Body of pancreas (tissue), 4 donors: ENCODE results near the gene PTPA. TPM values are rescaled to one million over a fixed set of nuclear protein-coding genes. Genes with fewer than 3 reads are reported as not detected.
A peak's percentile ranks its signal among the peaks of the same experiment; 100 is the strongest.

Experiments
- ATAC-seq: fragments of 150-250 bp; one replicate; pipeline ENCODE4 v1.9.1; 2016
- DNase-seq, 4 donors: peaks; one replicate each; pipeline ENCODE4 v3.0.0-alpha.2; 2019
- H3K27ac ChIP-seq, 4 donors: fragments of 200-600 bp; sonication (generic); 1 replicate in 3 of 4; 2 replicates in 1 of 4; pipeline versions ENCODE4 v1.5.1 to v1.6.1; 2016 to 2019; ENCODE audit warnings: mild to moderate bottlenecking in 1 of 4, mixed read lengths in 1 of 4, moderate library complexity in 1 of 4
- H3K27me3 ChIP-seq, 2 donors: fragments of 200-600 bp; sonication (generic); one replicate each; pipeline ENCODE4 v1.6.0; 2016; ENCODE audit warnings: mild to moderate bottlenecking in 1 of 2
- H3K36me3 ChIP-seq, 2 donors: fragments of 200-600 bp; sonication (generic); replicated peaks in 1 of 2; 2 replicates each; pipeline ENCODE4 v1.5.1; 2016; ENCODE audit warnings: low read depth in 2 of 2; ENCODE audit not compliant: insufficient read depth in 1 of 2
- H3K4me1 ChIP-seq: fragments of 200-600 bp; sonication (generic); one replicate; pipeline ENCODE4 v1.6.0; 2016
- H3K4me3 ChIP-seq, 2 donors: fragments of 200-600 bp; sonication (generic); 1 replicate in 1 of 2; 2 replicates in 1 of 2; pipeline ENCODE4 v1.5.1; 2016 to 2019
- H3K9me3 ChIP-seq, 3 donors: fragments of 200-600 bp; sonication (generic); 1 replicate in 2 of 3; 2 replicates in 1 of 3; pipeline ENCODE4 v1.5.1; 2016
- CTCF ChIP-seq, 7 experiments: fragments of 450-650 bp in 4 of 7; fragments of 200-600 bp in 3 of 7; sonication (generic) in 3 of 7; IDR thresholded peaks; one replicate each; pipeline ENCODE4 v1.5.1; 2016 to 2019; ENCODE audit warnings: antibody characterized with exemption in 7 of 7
- POLR2A ChIP-seq, 3 donors: fragments of 450-650 bp; IDR thresholded peaks; one replicate each; pipeline ENCODE4 v1.6.1; 2016; ENCODE audit warnings: antibody characterized with exemption in 3 of 3, mild to moderate bottlenecking in 2 of 3
- WGBS, 2 donors: methylation state at CpG; one replicate each; pipeline ENCODE4 v1.1.5; 2017; 5-methylcytosine and 5-hydroxymethylcytosine counted together
- intact Hi-C: fragments of 100-400 bp; cut with DNase I; formaldehyde crosslinking; loops from one replicate; pipeline ENCODE4 v1.15.1; 2023
- total RNA-seq, 2 donors: library from RNA; depleted of rRNA; stranded (reverse); fragments of >200 nt; gene quantifications; one replicate each; pipeline ENCODE4 v1.1.0, GENCODE V29; 2016

Gene PTPA
- total RNA-seq, 2 donors from 2014 or later: 32.7 to 52.1 TPM

GRCh38 chr9:129105857-129106694 is 5.1 kb upstream of the PTPA start:
- no peak overlapping the region for H3K4me3 ChIP-seq
- no peaks in the 10 kb centered on the region for H3K36me3 ChIP-seq
- DNase-seq (no peak), ATAC-seq (no peak)
- peaks cover 75% of the 10 kb centered on the region for H3K4me1 ChIP-seq
- no peaks in the 10 kb centered on the region for H3K27me3 ChIP-seq
- peak overlapping the region; percentile 65 to 98 (median 79) for H3K27ac ChIP-seq
- H3K9me3 ChIP-seq: no peaks in the 10 kb centered on the region
- TF ChIP-seq POLR2A (IDR thresholded peaks at IDR 0.05): no peak
- no peak for TF ChIP-seq CTCF (IDR thresholded peaks at IDR 0.05)
- WGBS, 2 donors: 66 to 76% methylated on average over 6 to 17 of the region's 17 CpGs
- intact Hi-C loops: no loop called here

- intact Hi-C loops: no loop called here
- no peaks in the 10 kb centered on the region for H3K36me3 ChIP-seq
- no peaks in the 10 kb centered on the region for H3K9me3 ChIP-seq
- WGBS, 2 donors: 67 to 75% methylated on average over 11 to 12 of the region's 13 CpGs
- DNase-seq (peak in 1 of 4 donors; percentile 32), ATAC-seq (no peak)
- H3K4me3 ChIP-seq: no peak overlapping the region
- peaks cover 66% of the 10 kb centered on the region for H3K4me1 ChIP-seq
- peak overlapping the region; percentile 65 to 98 (median 79) for H3K27ac ChIP-seq
- H3K27me3 ChIP-seq: no peaks in the 10 kb centered on the region
- TF ChIP-seq CTCF (IDR thresholded peaks at IDR 0.05) (no peak), POLR2A (IDR thresholded peaks at IDR 0.05) (no peak)
These were observed 3.6 kb upstream of the PTPA start for GRCh38 chr9:129107651-129108050.

GRCh38 chr9:129108083-129108804 is 3.0 kb upstream of the PTPA start:
- ATAC-seq (no peak), DNase-seq (no peak)
- 57 to 61% methylated on average over 10 to 11 of the region's 13 CpGs for WGBS, 2 donors
- no peak for TF ChIP-seq CTCF (IDR thresholded peaks at IDR 0.05)
- TF ChIP-seq POLR2A (IDR thresholded peaks at IDR 0.05): no peak
- peaks cover 65% of the 10 kb centered on the region for H3K4me1 ChIP-seq
- no peak overlapping the region for H3K4me3 ChIP-seq
- H3K36me3 ChIP-seq: no peaks in the 10 kb centered on the region
- intact Hi-C loops: no loop called here
- H3K9me3 ChIP-seq: no peaks in the 10 kb centered on the region
- no peaks in the 10 kb centered on the region for H3K27me3 ChIP-seq
- H3K27ac ChIP-seq: peak overlapping the region; percentile 93 to 99 (median 97)

- TF ChIP-seq CTCF (IDR thresholded peaks at IDR 0.05) (no peak), POLR2A (IDR thresholded peaks at IDR 0.05) (no peak)
- 5 to 23% methylated on average over 8 to 10 of the region's 10 CpGs for WGBS, 2 donors
- ATAC-seq (no peak), DNase-seq (peak; percentile 66 to 77 (median 76))
- Histone ChIP-seq H3K4me1 (peaks cover 65% of the 10 kb centered on the region), H3K9me3 (no peaks in the 10 kb centered on the region), H3K27me3 (no peaks in the 10 kb centered on the region), H3K4me3 (no peak overlapping the region), H3K27ac (peak overlapping the region; percentile 93 to 99 (median 97)), H3K36me3 (no peaks in the 10 kb centered on the region)
- intact Hi-C loops: no loop called here
These were observed 2.2 kb upstream of the PTPA start for GRCh38 chr9:129108805-129109536.
